ENCODE measurements around the gene SLC24A3.

SLC24A3 gene

GRCh38 chr20:19696620-19697019 is 484.2 kb downstream of the SLC24A3 start:
- no peak for DNase-seq

GRCh38 chr20:19697415-19697814 is 485.0 kb downstream of the SLC24A3 start:
- no peak for DNase-seq

GRCh38 chr20:19699180-19699971 is 486.9 kb downstream of the SLC24A3 start:
- no peak for DNase-seq

GRCh38 chr20:19701429-19701828 is 489.0 kb downstream of the SLC24A3 start:
- no peak for DNase-seq

GRCh38 chr20:19706463-19706862 is 494.0 kb downstream of the SLC24A3 start:
- no peak for DNase-seq

GRCh38 chr20:19709635-19710335 is 497.3 kb downstream of the SLC24A3 start:
- DNase-seq: no peak

GRCh38 chr20:19710336-19711120 is 498.1 kb downstream of the SLC24A3 start:
- no peak for DNase-seq

GRCh38 chr20:19711126-19711525 is 498.7 kb downstream of the SLC24A3 start:
- DNase-seq: no peak

- no peak for DNase-seq
These were observed 500.3 kb downstream of the SLC24A3 start for GRCh38 chr20:19712721-19713260.

- DNase-seq: no peak
These were observed 501.6 kb downstream of the SLC24A3 start for GRCh38 chr20:19713822-19714578.

GRCh38 chr20:19714579-19714840 is 502.1 kb downstream of the SLC24A3 start:
- DNase-seq: no peak

- DNase-seq: no peak
These were observed 503.5 kb downstream of the SLC24A3 start for GRCh38 chr20:19715986-19716385.

GRCh38 chr20:19718880-19719279 is 506.4 kb downstream of the SLC24A3 start:
- no peak for DNase-seq

- no peak for DNase-seq
These were observed 508.5 kb downstream of the SLC24A3 start for GRCh38 chr20:19720991-19721390.

GRCh38 chr20:19723051-19723450 is 510.6 kb downstream of the SLC24A3 start:
- no peak for DNase-seq

GRCh38 chr20:19723813-19724430 is 511.5 kb downstream of the SLC24A3 start:
- no peak for DNase-seq

GRCh38 chr20:19725373-19725772 is 512.9 kb downstream of the SLC24A3 start:
- no peak for DNase-seq

GRCh38 chr20:19725814-19726525 is 513.5 kb downstream of the SLC24A3 start:
- no peak for DNase-seq

- DNase-seq: no peak
These were observed 514.9 kb downstream of the SLC24A3 start for GRCh38 chr20:19727251-19727847.

GRCh38 chr20:19729672-19730071 is 517.2 kb downstream of the SLC24A3 start:
- DNase-seq: no peak

- no peak for DNase-seq
These were observed 518.3 kb downstream of the SLC24A3 start for GRCh38 chr20:19730706-19731105.

Data from activated effector memory CD4-positive, alpha-beta T cell treated with Interleukin-2 at 50 U/mL for 16 hours (primary cell).